Measurements from ENCODE around the gene PSMD4.
A peak's percentile ranks its signal among the peaks of the same experiment; 100 is the strongest.

Gene PSMD4

DNA sequence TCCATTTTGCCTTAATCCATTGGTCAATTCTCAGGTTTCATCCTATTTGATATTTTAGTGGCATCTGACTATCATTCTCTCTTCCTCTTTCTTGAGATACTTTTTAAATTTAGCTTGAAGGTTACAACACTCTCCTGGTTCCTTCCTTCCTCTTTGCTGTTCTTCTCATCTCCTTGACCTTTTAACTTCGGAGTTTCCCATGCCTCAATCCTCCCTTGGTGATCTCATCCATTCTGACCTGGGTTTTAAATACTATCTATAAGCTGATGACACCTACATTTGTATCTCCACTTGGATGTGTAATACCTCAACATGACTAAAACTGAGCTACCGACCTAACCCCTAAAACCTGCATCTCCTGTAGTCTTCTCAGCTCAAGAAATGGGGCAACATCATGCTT, 22.7 kb downstream of the PSMD4 start:
- no peak for TF ChIP-seq RARB (CRISPR knock-in tag; IDR thresholded peaks at IDR 0.05)
- no peak for TF ChIP-seq TCF4 (CRISPR knock-in tag; IDR thresholded peaks at IDR 0.05; ENCODE audit: borderline replicate concordance)
- TF ChIP-seq ZC3H10 (CRISPR knock-in tag; IDR thresholded peaks at IDR 0.05) = no peak
- TF ChIP-seq BACH2 (CRISPR knock-in tag; IDR thresholded peaks at IDR 0.05; ENCODE audit: borderline replicate concordance) = no peak
- TF ChIP-seq CREB5 (CRISPR knock-in tag; IDR thresholded peaks at IDR 0.05; ENCODE audit: low read depth) = no peak
- ATAC-seq = no peak

GRCh38 chr1:151281225-151281968, 26.9 kb downstream of the PSMD4 start:
- TF ChIP-seq PPARA (CRISPR knock-in tag; IDR thresholded peaks at IDR 0.05; ENCODE audit: borderline replicate concordance) = peak; percentile 56; the same call in 1 of the 2 replicates
- no peak for TF ChIP-seq PATZ1 (CRISPR knock-in tag; IDR thresholded peaks at IDR 0.05; ENCODE audit: borderline replicate concordance)
- TF ChIP-seq ZNF8 (CRISPR knock-in tag; IDR thresholded peaks at IDR 0.05) = 0 out of 2 replicates have a peak, but pooled peaks have one; percentile 21
- TF ChIP-seq, protein P1, sequence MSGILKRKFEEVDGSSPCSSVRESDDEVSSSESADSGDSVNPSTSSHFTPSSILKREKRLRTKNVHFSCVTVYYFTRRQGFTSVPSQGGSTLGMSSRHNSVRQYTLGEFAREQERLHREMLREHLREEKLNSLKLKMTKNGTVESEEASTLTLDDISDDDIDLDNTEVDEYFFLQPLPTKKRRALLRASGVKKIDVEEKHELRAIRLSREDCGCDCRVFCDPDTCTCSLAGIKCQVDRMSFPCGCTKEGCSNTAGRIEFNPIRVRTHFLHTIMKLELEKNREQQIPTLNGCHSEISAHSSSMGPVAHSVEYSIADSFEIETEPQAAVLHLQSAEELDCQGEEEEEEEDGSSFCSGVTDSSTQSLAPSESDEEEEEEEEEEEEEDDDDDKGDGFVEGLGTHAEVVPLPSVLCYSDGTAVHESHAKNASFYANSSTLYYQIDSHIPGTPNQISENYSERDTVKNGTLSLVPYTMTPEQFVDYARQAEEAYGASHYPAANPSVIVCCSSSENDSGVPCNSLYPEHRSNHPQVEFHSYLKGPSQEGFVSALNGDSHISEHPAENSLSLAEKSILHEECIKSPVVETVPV (CRISPR knock-in tag; IDR thresholded peaks at IDR 0.05) = no peak
- TF ChIP-seq TSHZ2 (CRISPR knock-in tag; IDR thresholded peaks at IDR 0.05) = peak; percentile 50; the same call in 1 of the 2 replicates
- no peak; the same call in 1 of the 2 replicates for TF ChIP-seq TCF4 (CRISPR knock-in tag; IDR thresholded peaks at IDR 0.05; ENCODE audit: borderline replicate concordance)
- TF ChIP-seq ZNF70 (CRISPR knock-in tag; IDR thresholded peaks at IDR 0.05) = no peak
- no peak for TF ChIP-seq ESRRG (CRISPR knock-in tag; IDR thresholded peaks at IDR 0.05)
- no peak for TF ChIP-seq ZC3H10 (CRISPR knock-in tag; IDR thresholded peaks at IDR 0.05)
- peak; percentile 66; the same call in 1 of the 2 replicates for TF ChIP-seq ARNTL (CRISPR knock-in tag; IDR thresholded peaks at IDR 0.05; ENCODE audit: borderline replicate concordance, low read depth)

DNA sequence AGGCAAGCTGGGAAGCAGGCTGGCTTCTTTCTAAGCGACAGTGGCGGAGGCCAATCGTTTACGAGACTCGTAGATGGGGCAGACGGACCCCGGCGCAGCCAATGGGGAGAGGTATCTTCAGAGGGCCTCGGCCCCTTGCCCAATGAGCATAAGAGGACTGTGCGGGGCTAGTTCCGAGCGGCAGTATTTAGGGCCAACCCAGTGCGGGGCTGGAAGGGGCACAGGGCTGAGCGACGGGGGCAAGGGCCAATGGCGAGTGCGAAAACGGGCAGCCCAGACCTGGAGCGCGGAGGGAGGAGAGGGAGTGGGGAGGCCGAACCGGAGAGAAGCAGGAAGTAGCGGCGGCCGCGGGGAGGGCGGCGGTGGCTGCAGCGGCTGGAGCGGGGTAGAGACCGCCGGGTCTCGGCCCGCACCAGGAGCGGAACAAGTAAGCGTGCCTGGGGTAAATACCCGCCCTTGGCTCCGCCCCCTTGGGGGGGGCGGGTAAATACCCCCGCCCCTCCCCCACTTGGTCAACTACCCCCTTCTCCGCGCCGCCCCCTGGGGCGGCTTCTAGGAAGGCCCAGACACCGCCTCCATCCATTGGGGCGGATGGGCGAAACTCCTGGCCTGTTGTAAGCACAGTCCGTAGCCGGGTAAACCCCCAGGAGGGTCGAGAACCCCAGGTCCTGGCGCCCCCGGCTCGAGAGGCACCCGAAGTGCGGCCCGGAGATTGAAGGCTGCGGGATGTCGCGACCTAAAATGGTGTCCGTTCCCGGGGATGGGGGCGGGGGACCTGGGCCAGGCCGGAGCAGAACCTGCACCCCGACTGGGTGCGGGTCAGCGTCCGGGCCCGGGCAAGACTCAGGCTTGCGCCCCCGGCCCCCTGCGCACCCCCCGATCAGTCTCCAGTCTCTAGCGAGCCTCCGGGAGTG, 27.7 kb downstream of the PSMD4 start, which contains the start of gene ZNF687:
Gene ZNF687, plus strand, starts transcription at position 331 of the 914 bp plus-strand sequence. CDS start 3,993 bp downstream, outside the sequence.
- ATAC-seq = peak; percentile 94
- peak; percentile 92; the same call in 1 of the 2 replicates for TF ChIP-seq PATZ1 (CRISPR knock-in tag; IDR thresholded peaks at IDR 0.05; ENCODE audit: borderline replicate concordance)
- TF ChIP-seq TCF4 (CRISPR knock-in tag; IDR thresholded peaks at IDR 0.05; ENCODE audit: borderline replicate concordance) = no peak; the same call in 1 of the 2 replicates
- no peak for TF ChIP-seq ZFP30 (CRISPR knock-in tag; IDR thresholded peaks at IDR 0.05)
- TF ChIP-seq ZNF70 (CRISPR knock-in tag; IDR thresholded peaks at IDR 0.05) = no peak
- TF ChIP-seq ZNF8 (CRISPR knock-in tag; IDR thresholded peaks at IDR 0.05) = no peak

More at GRCh38 chr1:151281225-151281968, 26.9 kb downstream of the PSMD4 start:
- ATAC-seq = peak; percentile 60

Measured in SK-N-SH treated with all-trans-retinoic acid at 6 μM for 48 hours (cell line).